ENCODE data around the gene C3orf22. TPM values are rescaled to one million over a fixed set of nuclear protein-coding genes. Genes with fewer than 3 reads are reported as not detected.

The C3orf22 gene
- total RNA-seq, 5 donors from 2014 or later (not counting 1 experiment from before 2014, with no cell fraction given), result not detected

DNA sequence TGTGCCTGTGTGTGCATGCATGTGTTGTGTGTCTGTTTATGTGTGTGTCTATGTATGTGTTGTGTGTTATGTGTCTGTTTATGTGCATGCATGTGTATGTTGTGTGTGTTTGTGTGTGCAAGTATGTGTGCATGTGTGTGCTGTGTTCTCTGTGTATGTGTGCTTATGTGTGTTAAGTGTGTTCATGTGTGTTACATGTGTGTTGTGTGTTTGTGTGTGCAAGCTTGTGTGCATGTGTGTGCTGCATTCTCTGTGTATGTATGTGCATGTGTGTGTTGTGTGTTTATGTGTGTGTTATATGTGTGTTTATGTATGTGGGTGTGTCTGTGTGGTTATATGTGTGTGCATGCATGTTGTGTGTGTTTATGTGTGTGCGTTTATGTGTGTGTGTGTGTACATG lies 56.1 kb downstream of the C3orf22 start:
- peaks cover 5 to 8% of the 10 kb centered on the region in 2 donors for H3K27me3 Mint-ChIP-seq
- no peak overlapping the region for H3K4me3 ChIP-seq (ENCODE audit: control insufficient read depth in 1 of 2, extremely low read depth in 1 of 2, low read length in 1 of 2)
- H3K4me3 Mint-ChIP-seq, result no peak overlapping the region
- 90% methylated on average over 1 of the region's 1 CpG for WGBS (ENCODE audit: insufficient coverage)
- no peak overlapping the region for H3K27ac ChIP-seq (ENCODE audit: low read length)
- DNase-seq, result no peak
- H3K4me1 ChIP-seq (ENCODE audit: control insufficient read depth in 1 of 2, extremely low read depth in 1 of 2, insufficient read depth in 2 of 2, low read length in 2 of 2), result peaks cover 2 to 16% of the 10 kb centered on the region in 2 experiments
- H3K27ac Mint-ChIP-seq, result no peak overlapping the region
- peaks cover 0 to 6% (median 0%) of the 10 kb centered on the region in 3 donors for H3K4me1 Mint-ChIP-seq
- POLR2A ChIA-PET, result no interaction called here
- peaks cover 0 to 14% of the 10 kb centered on the region in 2 experiments for H3K27me3 ChIP-seq (replicated peaks in 1 of 2; ENCODE audit: control insufficient read depth in 2 of 2, extremely low read depth in 1 of 2, insufficient read depth in 2 of 2, low read length in 1 of 2)
- H3K36me3 Mint-ChIP-seq, result no peaks in the 10 kb centered on the region
- CTCF ChIA-PET, result no interaction called here
- no peaks in the 10 kb centered on the region for H3K9me3 Mint-ChIP-seq
- no peaks in the 10 kb centered on the region for H3K9me3 ChIP-seq
- no peak for ATAC-seq (replicated peaks in 1 of 4)
- no peaks in the 10 kb centered on the region for H3K36me3 ChIP-seq (ENCODE audit: control insufficient read depth in 2 of 2, extremely low read depth in 1 of 2, insufficient read depth in 1 of 2, low read length in 1 of 2)

DNA sequence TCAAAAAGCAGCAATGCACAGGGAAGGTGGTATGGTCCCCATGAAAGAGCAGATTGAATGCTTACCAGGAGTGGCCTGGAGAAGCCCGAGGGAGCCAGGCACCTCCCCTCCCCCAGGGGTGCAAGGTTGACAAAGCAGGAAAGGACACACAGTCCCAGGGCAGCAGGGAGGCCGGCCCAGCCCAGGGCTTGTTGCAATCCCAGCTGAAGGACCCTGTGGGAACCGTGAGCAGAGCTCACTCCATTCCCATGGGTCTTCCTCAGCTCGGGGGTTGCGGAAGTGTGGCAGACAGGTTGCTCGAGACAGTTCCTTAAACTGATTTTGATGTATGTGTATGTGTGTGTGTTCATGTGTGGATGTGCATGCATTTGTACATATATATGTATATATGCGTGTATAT lies 57.0 kb downstream of the C3orf22 start:
- no peaks in the 10 kb centered on the region for H3K36me3 ChIP-seq (ENCODE audit: control insufficient read depth in 2 of 2, extremely low read depth in 1 of 2, insufficient read depth in 1 of 2, low read length in 1 of 2)
- ATAC-seq (replicated peaks in 1 of 4), result no peak
- WGBS (ENCODE audit: insufficient coverage), result 87% methylated on average over 3 of the region's 7 CpGs
- H3K4me3 Mint-ChIP-seq, result no peak overlapping the region
- peaks cover 5 to 8% of the 10 kb centered on the region in 2 donors for H3K27me3 Mint-ChIP-seq
- H3K36me3 Mint-ChIP-seq, result no peaks in the 10 kb centered on the region
- no peaks in the 10 kb centered on the region for H3K9me3 ChIP-seq
- peaks cover 0 to 10% (median 0%) of the 10 kb centered on the region in 3 donors for H3K4me1 Mint-ChIP-seq
- CTCF ChIA-PET, result no interaction called here
- H3K27ac ChIP-seq (ENCODE audit: low read length), result no peak overlapping the region
- H3K9me3 Mint-ChIP-seq, result no peaks in the 10 kb centered on the region
- no peak overlapping the region for H3K27ac Mint-ChIP-seq
- H3K4me1 ChIP-seq (ENCODE audit: control insufficient read depth in 1 of 2, extremely low read depth in 1 of 2, insufficient read depth in 2 of 2, low read length in 2 of 2), result peaks cover 3 to 25% of the 10 kb centered on the region in 2 experiments
- POLR2A ChIA-PET, result no interaction called here
- H3K27me3 ChIP-seq (replicated peaks in 1 of 2; ENCODE audit: control insufficient read depth in 2 of 2, extremely low read depth in 1 of 2, insufficient read depth in 2 of 2, low read length in 1 of 2), result peaks cover 0 to 18% of the 10 kb centered on the region in 2 experiments
- DNase-seq, result no peak
- H3K4me3 ChIP-seq (ENCODE audit: control insufficient read depth in 1 of 2, extremely low read depth in 1 of 2, low read length in 1 of 2), result no peak overlapping the region

DNA sequence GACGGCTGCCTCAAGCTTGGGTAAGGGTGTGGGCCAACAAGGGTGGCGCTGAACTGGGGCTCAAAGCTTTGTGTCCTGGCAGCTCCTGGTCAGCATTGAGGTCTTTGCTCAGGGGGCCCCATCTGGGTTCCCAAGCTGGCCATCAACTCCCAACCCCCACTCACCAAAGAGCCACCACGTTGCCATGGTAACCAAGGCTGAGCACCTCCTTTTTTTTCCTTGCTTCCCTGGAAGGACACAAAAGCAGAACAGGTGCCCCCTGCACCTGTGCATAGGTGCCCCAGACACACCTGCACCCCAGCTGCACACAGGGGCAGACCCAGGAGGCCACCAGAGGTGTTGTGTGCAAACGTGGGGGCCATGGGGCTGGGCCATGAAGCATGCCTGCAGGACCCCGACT lies 57.7 kb downstream of the C3orf22 start:
- H3K27ac Mint-ChIP-seq, result no peak overlapping the region
- Histone ChIP-seq H3K9me3 (no peaks in the 10 kb centered on the region), H3K36me3 (ENCODE audit: control insufficient read depth in 2 of 2, extremely low read depth in 1 of 2, insufficient read depth in 1 of 2, low read length in 1 of 2) (no peaks in the 10 kb centered on the region), H3K4me3 (ENCODE audit: control insufficient read depth in 1 of 2, extremely low read depth in 1 of 2, low read length in 1 of 2) (no peak overlapping the region), H3K27ac (ENCODE audit: low read length) (no peak overlapping the region), H3K4me1 (ENCODE audit: control insufficient read depth in 1 of 2, extremely low read depth in 1 of 2, insufficient read depth in 2 of 2, low read length in 2 of 2) (peaks cover 3 to 25% of the 10 kb centered on the region in 2 experiments), H3K27me3 (replicated peaks in 1 of 2; ENCODE audit: control insufficient read depth in 2 of 2, extremely low read depth in 1 of 2, insufficient read depth in 2 of 2, low read length in 1 of 2) (peaks cover 0 to 23% of the 10 kb centered on the region in 2 experiments)
- no peak for DNase-seq
- CTCF ChIA-PET, result no interaction called here
- H3K9me3 Mint-ChIP-seq, result no peaks in the 10 kb centered on the region
- WGBS (ENCODE audit: insufficient coverage), result 43% methylated on average over 3 of the region's 5 CpGs
- peaks cover 5% of the 10 kb centered on the region in 2 donors for H3K27me3 Mint-ChIP-seq
- POLR2A ChIA-PET, result no interaction called here
- H3K36me3 Mint-ChIP-seq, result no peaks in the 10 kb centered on the region
- peaks cover 0 to 10% (median 0%) of the 10 kb centered on the region in 3 donors for H3K4me1 Mint-ChIP-seq
- ATAC-seq (replicated peaks in 1 of 4), result no peak
- H3K4me3 Mint-ChIP-seq, result no peak overlapping the region

DNA sequence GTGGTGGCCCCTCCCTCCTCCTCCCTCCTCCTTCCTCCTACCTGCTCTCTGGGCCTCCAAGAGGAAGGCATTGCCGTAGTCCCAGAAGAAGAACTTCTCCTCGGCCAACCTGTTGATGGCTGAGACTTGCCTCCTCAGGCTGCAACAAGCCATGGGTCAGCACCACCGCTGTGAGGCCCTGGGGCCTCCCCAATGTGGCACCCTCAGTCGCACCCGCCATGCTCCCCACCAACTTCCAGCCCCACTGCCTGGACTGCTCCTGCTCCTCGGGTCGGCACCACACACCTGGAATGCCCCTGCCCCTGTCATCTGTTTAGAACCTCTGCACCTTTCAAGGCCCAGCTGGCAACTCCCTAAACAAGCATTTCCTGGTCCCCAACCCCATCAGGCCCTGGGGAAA lies 58.7 kb downstream of the C3orf22 start:
- no peaks in the 10 kb centered on the region for H3K36me3 Mint-ChIP-seq
- ATAC-seq (replicated peaks in 1 of 4) (no peak), DNase-seq (no peak)
- WGBS (ENCODE audit: insufficient coverage), result 86% methylated on average over 6 of the region's 7 CpGs
- H3K27me3 Mint-ChIP-seq, result peaks cover 1 to 2% of the 10 kb centered on the region in 2 donors
- H3K4me3 Mint-ChIP-seq, result no peak overlapping the region
- ChIA-PET POLR2A (no interaction called here), CTCF (no interaction called here)
- H3K9me3 Mint-ChIP-seq, result no peaks in the 10 kb centered on the region
- H3K27ac Mint-ChIP-seq, result no peak overlapping the region
- Histone ChIP-seq H3K27ac (ENCODE audit: low read length) (no peak overlapping the region), H3K4me1 (ENCODE audit: control insufficient read depth in 1 of 2, extremely low read depth in 1 of 2, insufficient read depth in 2 of 2, low read length in 2 of 2) (peaks cover 3 to 25% of the 10 kb centered on the region in 2 experiments), H3K9me3 (no peaks in the 10 kb centered on the region), H3K36me3 (ENCODE audit: control insufficient read depth in 2 of 2, extremely low read depth in 1 of 2, insufficient read depth in 1 of 2, low read length in 1 of 2) (no peaks in the 10 kb centered on the region), H3K4me3 (ENCODE audit: control insufficient read depth in 1 of 2, extremely low read depth in 1 of 2, low read length in 1 of 2) (no peak overlapping the region), H3K27me3 (replicated peaks in 1 of 2; ENCODE audit: control insufficient read depth in 2 of 2, extremely low read depth in 1 of 2, insufficient read depth in 2 of 2, low read length in 1 of 2) (peaks cover 0 to 20% of the 10 kb centered on the region in 2 experiments)
- H3K4me1 Mint-ChIP-seq, result peaks cover 0 to 10% (median 0%) of the 10 kb centered on the region in 3 donors

Other genes with a start within 250 kb of the C3orf22 start
- under 1 TPM; 0.26 to 0.75 (median 0.35) TPM for gene KLF15, start 201.5 kb downstream of the C3orf22 start, total RNA-seq
- gene CFAP100, start 164.0 kb downstream of the C3orf22 start, total RNA-seq, result not detected
- 10 to 100 TPM; 57.6 to 68.7 (median 61.8) TPM for gene ZXDC, start 83.0 kb downstream of the C3orf22 start, total RNA-seq
- gene UROC1, start 41.2 kb downstream of the C3orf22 start, total RNA-seq, result under 1 TPM in 1 of 5 donors, not detected in 4; 0.09 TPM
- under 1 TPM in 1 of 5 donors, not detected in 4; 0.20 TPM for gene CHST13, start 34.8 kb downstream of the C3orf22 start, total RNA-seq
- gene TXNRD3, start 96.2 kb upstream of the C3orf22 start, total RNA-seq, result 1 to 10 TPM; 2.0 to 4.8 (median 4.0) TPM
- gene CHCHD6, start 145.3 kb upstream of the C3orf22 start, total RNA-seq, result 10 to 100 TPM in 2 of 5 donors, 1 to 10 TPM in 3; 8.8 to 12.3 (median 9.7) TPM

Data from T-cell (primary cell).